KMS-11 (cell line): ENCODE measurements around the gene OR51B2.
"Not testable (repeated sequence)": the region's sequence is repeated elsewhere in the genome, so short reads cannot be mapped to it uniquely, and the experiment has no call there.

Source experiments
- H2AFZ ChIP-seq: fragments of 200-600 bp; sonication (generic); 2 replicates; pipeline ENCODE4 v1.6.1; 2016; ENCODE audit warnings: antibody characterized with exemption, mixed run types, low read depth
- H3K27ac ChIP-seq: fragments of 200-600 bp; sonication (generic); 2 replicates; pipeline ENCODE4 v1.6.1; 2016; ENCODE audit warnings: mild to moderate bottlenecking, mixed run types
- H3K27me3 ChIP-seq: fragments of 200-600 bp; sonication (generic); 2 replicates; pipeline ENCODE4 v1.6.1; 2017; ENCODE audit warnings: mild to moderate bottlenecking, low read depth, mixed run types, moderate library complexity; ENCODE audit not compliant: insufficient read depth
- H3K36me3 ChIP-seq: fragments of 200-600 bp; sonication (generic); 2 replicates; pipeline ENCODE4 v1.6.1; 2017; ENCODE audit warnings: mild to moderate bottlenecking, mixed run types; ENCODE audit not compliant: insufficient read depth
- H3K4me1 ChIP-seq: fragments of 200-600 bp; sonication (generic); 2 replicates; pipeline ENCODE4 v1.6.1; 2016; ENCODE audit warnings: mild to moderate bottlenecking, low read depth, mixed run types; ENCODE audit not compliant: poor library complexity, severe bottlenecking
- H3K4me2 ChIP-seq: fragments of 200-600 bp; sonication (generic); 2 replicates; pipeline ENCODE4 v1.7.0; 2016; ENCODE audit warnings: mild to moderate bottlenecking, mixed run types
- H3K4me3 ChIP-seq: fragments of 200-600 bp; sonication (generic); IDR thresholded peaks from 2 replicates; pipeline ENCODE4 v1.6.1; 2017; ENCODE audit warnings: low read depth, low read length, mixed read lengths; ENCODE audit not compliant: insufficient read depth
- H3K79me2 ChIP-seq: fragments of 200-600 bp; sonication (generic); 2 replicates; pipeline ENCODE4 v1.6.1; 2016; ENCODE audit warnings: low read depth, mixed run types; ENCODE audit not compliant: insufficient read depth
- H3K9ac ChIP-seq: fragments of 200-600 bp; sonication (generic); 2 replicates; pipeline ENCODE4 v1.6.1; 2016; ENCODE audit warnings: mild to moderate bottlenecking, mixed run types
- H4K20me1 ChIP-seq: fragments of 200-600 bp; sonication (generic); 2 replicates; pipeline ENCODE4 v1.6.1; 2016; ENCODE audit warnings: mild to moderate bottlenecking, mixed run types; ENCODE audit not compliant: insufficient read depth
- CTCF ChIP-seq: fragments of 200-600 bp; sonication (generic); conservative IDR thresholded peaks from 2 replicates; pipeline ENCODE4 v1.6.1; 2017; ENCODE audit warnings: low read depth, mild to moderate bottlenecking, antibody characterized with exemption, low read length, moderate library complexity, mixed read lengths

Gene OR51B2

GRCh38 chr11:5297721-5298323, 26.3 kb downstream of the OR51B2 start:
- H3K9ac ChIP-seq, result no peak overlapping the region
- H3K4me2 ChIP-seq, result no peak overlapping the region
- no peak overlapping the region for H2AFZ ChIP-seq
- no peaks in the 10 kb centered on the region for H3K36me3 ChIP-seq
- H3K27me3 ChIP-seq, result no peaks in the 10 kb centered on the region
- TF ChIP-seq CTCF, result no peak
- H3K27ac ChIP-seq, result no peak overlapping the region
- no peaks in the 10 kb centered on the region for H4K20me1 ChIP-seq
- H3K4me1 ChIP-seq, result no peaks in the 10 kb centered on the region
- no peak overlapping the region for H3K4me3 ChIP-seq
- H3K79me2 ChIP-seq, result no peaks in the 10 kb centered on the region

GRCh38 chr11:5294342-5294995, 29.6 kb downstream of the OR51B2 start:
- H3K4me3 ChIP-seq, H3K4me2 ChIP-seq, H3K36me3 ChIP-seq, H3K9ac ChIP-seq, H3K4me1 ChIP-seq, H4K20me1 ChIP-seq, H3K27me3 ChIP-seq, H2AFZ ChIP-seq, H3K79me2 ChIP-seq, H3K27ac ChIP-seq: not testable (repeated sequence)

GRCh38 chr11:5293028-5293427, 31.1 kb downstream of the OR51B2 start:
- no peak overlapping the region for H3K9ac ChIP-seq
- no peak overlapping the region for H3K4me2 ChIP-seq
- H4K20me1 ChIP-seq, result no peaks in the 10 kb centered on the region
- no peak for TF ChIP-seq CTCF
- H3K79me2 ChIP-seq, result no peaks in the 10 kb centered on the region
- H3K27ac ChIP-seq, result no peak overlapping the region
- H3K4me1 ChIP-seq, result no peaks in the 10 kb centered on the region
- no peaks in the 10 kb centered on the region for H3K27me3 ChIP-seq
- no peak overlapping the region for H3K4me3 ChIP-seq
- H2AFZ ChIP-seq, result no peak overlapping the region
- H3K36me3 ChIP-seq, result no peaks in the 10 kb centered on the region

GRCh38 chr11:5291207-5291838, 32.8 kb downstream of the OR51B2 start:
- Histone ChIP-seq H3K27ac (no peak overlapping the region), H4K20me1 (no peaks in the 10 kb centered on the region), H3K27me3 (no peaks in the 10 kb centered on the region), H3K4me3 (no peak overlapping the region), H3K79me2 (no peaks in the 10 kb centered on the region), H3K36me3 (no peaks in the 10 kb centered on the region), H3K4me2 (no peak overlapping the region), H3K9ac (no peak overlapping the region), H3K4me1 (no peaks in the 10 kb centered on the region), H2AFZ (0 out of 2 replicates have a peak overlapping the region, but pooled peaks have one; percentile 36)
- peak; percentile 79 for TF ChIP-seq CTCF

GRCh38 chr11:5290106-5290505, 34.0 kb downstream of the OR51B2 start:
- Histone ChIP-seq H3K4me3 (no peak overlapping the region), H3K4me1 (no peaks in the 10 kb centered on the region), H3K9ac (no peak overlapping the region), H3K4me2 (no peak overlapping the region), H3K27ac (no peak overlapping the region), H4K20me1 (no peaks in the 10 kb centered on the region), H3K27me3 (no peaks in the 10 kb centered on the region), H2AFZ (no peak overlapping the region), H3K36me3 (no peaks in the 10 kb centered on the region), H3K79me2 (no peaks in the 10 kb centered on the region)
- TF ChIP-seq CTCF, result no peak
